ENCODE results near the gene FBLN1.
A peak's percentile ranks its signal among the peaks of the same experiment; 100 is the strongest.
"Not testable (repeated sequence)": the region's sequence is repeated elsewhere in the genome, so short reads cannot be mapped to it uniquely, and the experiment has no call there.

Gene FBLN1

GRCh38 chr22:45597460-45598192 is 94.9 kb downstream of the FBLN1 start:
- no peak overlapping the region for H3K27ac ChIP-seq
- DNase-seq (ENCODE audit: low read depth, low spot score): no peak

- no peak for DNase-seq (ENCODE audit: low read depth, low spot score)
- no peak overlapping the region for H3K27ac ChIP-seq
Observed at GRCh38 chr22:45598596-45599217, 96.0 kb downstream of the FBLN1 start.

- DNase-seq (ENCODE audit: low read depth, low spot score): no peak
- no peak overlapping the region for H3K27ac ChIP-seq
Observed at GRCh38 chr22:45599836-45600577, 97.3 kb downstream of the FBLN1 start.

GRCh38 chr22:45600790-45601730 is 98.4 kb downstream of the FBLN1 start:
- DNase-seq (ENCODE audit: low read depth, low spot score): no peak
- no peak overlapping the region for H3K27ac ChIP-seq

GRCh38 chr22:45602004-45602733 is 99.5 kb downstream of the FBLN1 start:
- H3K27ac ChIP-seq: no peak overlapping the region
- DNase-seq (ENCODE audit: low read depth, low spot score): no peak

- no peak for DNase-seq (ENCODE audit: low read depth, low spot score)
- H3K27ac ChIP-seq: peak overlapping the region; percentile 96
Observed at GRCh38 chr22:45602824-45603595, 100.3 kb downstream of the FBLN1 start.

GRCh38 chr22:45603619-45604018 is 100.9 kb downstream of the FBLN1 start:
- H3K27ac ChIP-seq: peak overlapping the region; percentile 96
- DNase-seq (ENCODE audit: low read depth, low spot score): no peak

GRCh38 chr22:45608045-45608444 is 105.4 kb downstream of the FBLN1 start:
- DNase-seq (ENCODE audit: low read depth, low spot score): not testable (repeated sequence)
- peak overlapping the region; percentile 71 for H3K27ac ChIP-seq

- DNase-seq (ENCODE audit: low read depth, low spot score): peak; percentile 62
- peak overlapping the region; percentile 71 for H3K27ac ChIP-seq
Observed at GRCh38 chr22:45608763-45609180, 106.1 kb downstream of the FBLN1 start.

GRCh38 chr22:45612451-45612901 is 109.8 kb downstream of the FBLN1 start:
- peak overlapping the region; percentile 76 for H3K27ac ChIP-seq
- DNase-seq (ENCODE audit: low read depth, low spot score): peak; percentile 86

- DNase-seq (ENCODE audit: low read depth, low spot score): no peak
- H3K27ac ChIP-seq: peak overlapping the region; percentile 76
Observed at GRCh38 chr22:45612940-45613339, 110.3 kb downstream of the FBLN1 start.

GRCh38 chr22:45615364-45615763 is 112.7 kb downstream of the FBLN1 start:
- no peak overlapping the region for H3K27ac ChIP-seq
- no peak for DNase-seq (ENCODE audit: low read depth, low spot score)

GRCh38 chr22:45616432-45616831 is 113.7 kb downstream of the FBLN1 start:
- DNase-seq (ENCODE audit: low read depth, low spot score): no peak
- no peak overlapping the region for H3K27ac ChIP-seq

- no peak for DNase-seq (ENCODE audit: low read depth, low spot score)
- H3K27ac ChIP-seq: no peak overlapping the region
Observed at GRCh38 chr22:45617948-45618347, 115.3 kb downstream of the FBLN1 start.

GRCh38 chr22:45620706-45621105 is 118.0 kb downstream of the FBLN1 start:
- H3K27ac ChIP-seq: no peak overlapping the region

GRCh38 chr22:45621836-45622600 is 119.3 kb downstream of the FBLN1 start:
- no peak overlapping the region for H3K27ac ChIP-seq
- no peak for DNase-seq (ENCODE audit: low read depth, low spot score)

More at GRCh38 chr22:45620706-45621105, 118.0 kb downstream of the FBLN1 start:
- DNase-seq (ENCODE audit: low read depth, low spot score): no peak

- not testable (repeated sequence) for DNase-seq (ENCODE audit: low read depth, low spot score); H3K27ac ChIP-seq
Observed at GRCh38 chr22:45623464-45624145, 120.9 kb downstream of the FBLN1 start.
